ENCODE results near the gene PKD2. TPM values are rescaled to one million over a fixed set of nuclear protein-coding genes. Genes with fewer than 3 reads are reported as not detected.

PKD2 gene
- total RNA-seq, 1 experiment from 2014 or later, result 21.4 TPM

DNA sequence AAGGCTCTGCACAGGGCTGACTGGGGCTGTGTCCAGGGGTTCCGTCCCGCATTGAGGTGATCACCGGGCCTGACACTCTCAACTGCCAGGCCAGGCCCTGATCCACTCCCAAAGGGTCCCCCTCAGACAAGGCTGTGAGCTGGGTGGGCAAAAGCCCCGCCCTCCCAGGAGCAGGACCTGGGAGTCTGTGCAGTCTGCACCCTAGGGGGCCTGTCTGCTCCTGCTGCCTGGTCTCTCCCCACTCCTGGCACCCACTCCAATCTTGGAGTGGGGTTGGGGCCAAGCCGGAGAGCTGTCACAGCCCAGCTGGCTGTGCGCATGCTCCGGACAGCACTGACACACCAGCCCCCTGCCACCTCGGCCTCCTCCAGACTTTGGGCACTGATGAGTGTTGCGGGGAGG is 41.3 kb upstream of the PKD2 start:
- no peak overlapping the region for H3K27ac Mint-ChIP-seq
- no peak overlapping the region for H3K4me3 Mint-ChIP-seq
- H3K4me1 Mint-ChIP-seq, result peaks cover 5% of the 10 kb centered on the region
- peaks cover 7% of the 10 kb centered on the region for H3K27me3 Mint-ChIP-seq (ENCODE audit: low read depth)
- H3K36me3 Mint-ChIP-seq, result no peaks in the 10 kb centered on the region
- no peak for ATAC-seq
- CTCF ChIA-PET, result interaction anchor here (1.0 to 1.7 kb wide), 4 partner anchors 8 to 67 kb away, joined by 3 to 11 read pairs (median 4); no protein-coding TSS in a partner anchor
- H3K9me3 Mint-ChIP-seq, result no peaks in the 10 kb centered on the region
- POLR2A ChIA-PET, result no interaction called here
- no peak for DNase-seq (ENCODE audit: low spot score)
- TF ChIP-seq GTF2I (CRISPR knock-in tag; conservative IDR thresholded peaks at IDR 0.05) (no peak), CREB1 (CRISPR knock-in tag; IDR thresholded peaks at IDR 0.05) (no peak), JAZF1 (CRISPR knock-in tag; IDR thresholded peaks at IDR 0.05) (no peak), FOXP1 (CRISPR knock-in tag; IDR thresholded peaks at IDR 0.05; ENCODE audit: borderline replicate concordance) (peak; percentile 36; the same call in 1 of the 2 replicates), HMGA2 (CRISPR knock-in tag; IDR thresholded peaks at IDR 0.05) (no peak)
- TF ChIP-seq, protein P1, sequence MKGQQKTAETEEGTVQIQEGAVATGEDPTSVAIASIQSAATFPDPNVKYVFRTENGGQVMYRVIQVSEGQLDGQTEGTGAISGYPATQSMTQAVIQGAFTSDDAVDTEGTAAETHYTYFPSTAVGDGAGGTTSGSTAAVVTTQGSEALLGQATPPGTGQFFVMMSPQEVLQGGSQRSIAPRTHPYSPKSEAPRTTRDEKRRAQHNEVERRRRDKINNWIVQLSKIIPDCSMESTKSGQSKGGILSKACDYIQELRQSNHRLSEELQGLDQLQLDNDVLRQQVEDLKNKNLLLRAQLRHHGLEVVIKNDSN (CRISPR knock-in tag; IDR thresholded peaks at IDR 0.05), result no peak

DNA sequence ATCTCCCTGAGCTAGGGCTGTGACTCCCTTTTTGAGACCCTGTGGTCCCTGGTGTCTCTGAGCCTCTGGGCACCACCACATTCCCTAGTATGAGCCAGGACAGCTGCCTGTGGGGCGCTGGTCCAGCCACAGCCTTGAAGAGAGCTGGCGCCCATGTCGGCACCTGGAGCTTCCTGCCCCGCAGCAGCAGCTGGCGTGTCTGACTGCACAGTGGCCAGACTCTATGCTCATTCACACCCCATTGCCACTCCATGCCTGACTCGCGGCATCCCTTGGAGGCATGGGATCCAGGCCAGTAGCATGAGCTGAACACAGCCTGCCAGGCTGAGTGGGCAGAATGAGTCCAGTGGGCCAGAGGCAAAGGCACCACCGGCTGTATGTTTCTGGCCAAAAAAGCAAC is 40.2 kb upstream of the PKD2 start:
- ATAC-seq, result no peak
- CTCF ChIA-PET, result interaction anchor here (0.8 to 1.8 kb wide), 4 partner anchors 12 to 245 kb away, joined by 3 to 9 read pairs (median 4); no protein-coding TSS in a partner anchor
- Mint-ChIP-seq H3K27me3 (ENCODE audit: low read depth) (peaks cover 7% of the 10 kb centered on the region), H3K36me3 (no peaks in the 10 kb centered on the region), H3K4me1 (peaks cover 13% of the 10 kb centered on the region), H3K4me3 (no peak overlapping the region), H3K9me3 (no peaks in the 10 kb centered on the region), H3K27ac (no peak overlapping the region)
- POLR2A ChIA-PET, result no interaction called here
- TF ChIP-seq GABPB1 (CRISPR knock-in tag; IDR thresholded peaks at IDR 0.05), result no peak
- no peak for TF ChIP-seq SOX15 (CRISPR knock-in tag; IDR thresholded peaks at IDR 0.05)
- TF ChIP-seq NFATC4 (CRISPR knock-in tag; IDR thresholded peaks at IDR 0.05), result no peak
- no peak for TF ChIP-seq NFYB (CRISPR knock-in tag; conservative IDR thresholded peaks at IDR 0.05; ENCODE audit: low read depth)
- TF ChIP-seq RORB (CRISPR knock-in tag; IDR thresholded peaks at IDR 0.05), result no peak
- TF ChIP-seq TEAD4 (CRISPR knock-in tag; IDR thresholded peaks at IDR 0.05), result no peak
- TF ChIP-seq, protein P2, sequence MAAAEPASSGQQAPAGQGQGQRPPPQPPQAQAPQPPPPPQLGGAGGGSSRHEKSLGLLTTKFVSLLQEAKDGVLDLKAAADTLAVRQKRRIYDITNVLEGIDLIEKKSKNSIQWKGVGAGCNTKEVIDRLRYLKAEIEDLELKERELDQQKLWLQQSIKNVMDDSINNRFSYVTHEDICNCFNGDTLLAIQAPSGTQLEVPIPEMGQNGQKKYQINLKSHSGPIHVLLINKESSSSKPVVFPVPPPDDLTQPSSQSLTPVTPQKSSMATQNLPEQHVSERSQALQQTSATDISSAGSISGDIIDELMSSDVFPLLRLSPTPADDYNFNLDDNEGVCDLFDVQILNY (CRISPR knock-in tag; IDR thresholded peaks at IDR 0.05), result no peak
- DNase-seq (ENCODE audit: low spot score), result no peak

DNA sequence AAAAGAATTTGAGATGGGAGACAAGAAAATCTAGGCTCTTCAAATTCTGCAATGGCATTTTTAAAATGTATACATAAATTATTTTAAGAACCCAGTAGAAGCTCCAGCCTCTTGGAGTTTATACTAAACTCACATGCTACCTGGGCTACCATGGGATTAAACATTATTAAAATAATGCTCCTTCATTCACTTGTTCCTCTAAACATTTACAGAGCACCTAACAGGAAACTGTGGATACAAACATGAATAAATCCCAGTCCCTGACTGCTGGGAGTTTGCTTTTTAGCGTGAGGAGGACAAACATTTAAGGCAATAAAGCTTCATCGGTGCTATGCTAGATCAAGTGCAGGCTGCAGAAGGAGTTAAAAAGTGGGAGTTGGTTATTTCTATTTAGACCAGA is 37.3 kb upstream of the PKD2 start:
- Mint-ChIP-seq H3K4me1 (peaks cover 35% of the 10 kb centered on the region), H3K36me3 (no peaks in the 10 kb centered on the region), H3K27me3 (ENCODE audit: low read depth) (peaks cover 7% of the 10 kb centered on the region), H3K27ac (no peak overlapping the region), H3K9me3 (no peaks in the 10 kb centered on the region), H3K4me3 (no peak overlapping the region)
- ChIA-PET POLR2A (no interaction called here), CTCF (interaction anchor here (1.5 kb wide), 1 partner anchor 15 kb away, joined by 3 read pairs; no protein-coding TSS in a partner anchor)
- DNase-seq (ENCODE audit: low spot score) (no peak), ATAC-seq (no peak)
- TF ChIP-seq PRRX2 (CRISPR knock-in tag; IDR thresholded peaks at IDR 0.05) (no peak), ZNF671 (CRISPR knock-in tag; IDR thresholded peaks at IDR 0.05) (no peak), ZNF396 (CRISPR knock-in tag; IDR thresholded peaks at IDR 0.05; ENCODE audit: borderline replicate concordance) (no peak), ZNF121 (CRISPR knock-in tag; IDR thresholded peaks at IDR 0.05) (no peak), SMAD3 (CRISPR knock-in tag; IDR thresholded peaks at IDR 0.05; ENCODE audit: borderline replicate concordance) (no peak), HMGA2 (CRISPR knock-in tag; IDR thresholded peaks at IDR 0.05) (no peak), RELA (CRISPR knock-in tag; IDR thresholded peaks at IDR 0.05; ENCODE audit: borderline replicate concordance) (no peak)
- TF ChIP-seq, protein P3, sequence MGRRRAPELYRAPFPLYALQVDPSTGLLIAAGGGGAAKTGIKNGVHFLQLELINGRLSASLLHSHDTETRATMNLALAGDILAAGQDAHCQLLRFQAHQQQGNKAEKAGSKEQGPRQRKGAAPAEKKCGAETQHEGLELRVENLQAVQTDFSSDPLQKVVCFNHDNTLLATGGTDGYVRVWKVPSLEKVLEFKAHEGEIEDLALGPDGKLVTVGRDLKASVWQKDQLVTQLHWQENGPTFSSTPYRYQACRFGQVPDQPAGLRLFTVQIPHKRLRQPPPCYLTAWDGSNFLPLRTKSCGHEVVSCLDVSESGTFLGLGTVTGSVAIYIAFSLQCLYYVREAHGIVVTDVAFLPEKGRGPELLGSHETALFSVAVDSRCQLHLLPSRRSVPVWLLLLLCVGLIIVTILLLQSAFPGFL (CRISPR knock-in tag; IDR thresholded peaks at IDR 0.05; ENCODE audit: borderline replicate concordance), result no peak
- TF ChIP-seq, protein P4, sequence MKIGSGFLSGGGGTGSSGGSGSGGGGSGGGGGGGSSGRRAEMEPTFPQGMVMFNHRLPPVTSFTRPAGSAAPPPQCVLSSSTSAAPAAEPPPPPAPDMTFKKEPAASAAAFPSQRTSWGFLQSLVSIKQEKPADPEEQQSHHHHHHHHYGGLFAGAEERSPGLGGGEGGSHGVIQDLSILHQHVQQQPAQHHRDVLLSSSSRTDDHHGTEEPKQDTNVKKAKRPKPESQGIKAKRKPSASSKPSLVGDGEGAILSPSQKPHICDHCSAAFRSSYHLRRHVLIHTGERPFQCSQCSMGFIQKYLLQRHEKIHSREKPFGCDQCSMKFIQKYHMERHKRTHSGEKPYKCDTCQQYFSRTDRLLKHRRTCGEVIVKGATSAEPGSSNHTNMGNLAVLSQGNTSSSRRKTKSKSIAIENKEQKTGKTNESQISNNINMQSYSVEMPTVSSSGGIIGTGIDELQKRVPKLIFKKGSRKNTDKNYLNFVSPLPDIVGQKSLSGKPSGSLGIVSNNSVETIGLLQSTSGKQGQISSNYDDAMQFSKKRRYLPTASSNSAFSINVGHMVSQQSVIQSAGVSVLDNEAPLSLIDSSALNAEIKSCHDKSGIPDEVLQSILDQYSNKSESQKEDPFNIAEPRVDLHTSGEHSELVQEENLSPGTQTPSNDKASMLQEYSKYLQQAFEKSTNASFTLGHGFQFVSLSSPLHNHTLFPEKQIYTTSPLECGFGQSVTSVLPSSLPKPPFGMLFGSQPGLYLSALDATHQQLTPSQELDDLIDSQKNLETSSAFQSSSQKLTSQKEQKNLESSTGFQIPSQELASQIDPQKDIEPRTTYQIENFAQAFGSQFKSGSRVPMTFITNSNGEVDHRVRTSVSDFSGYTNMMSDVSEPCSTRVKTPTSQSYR (CRISPR knock-in tag; IDR thresholded peaks at IDR 0.05), result no peak
- TF ChIP-seq, protein P5, sequence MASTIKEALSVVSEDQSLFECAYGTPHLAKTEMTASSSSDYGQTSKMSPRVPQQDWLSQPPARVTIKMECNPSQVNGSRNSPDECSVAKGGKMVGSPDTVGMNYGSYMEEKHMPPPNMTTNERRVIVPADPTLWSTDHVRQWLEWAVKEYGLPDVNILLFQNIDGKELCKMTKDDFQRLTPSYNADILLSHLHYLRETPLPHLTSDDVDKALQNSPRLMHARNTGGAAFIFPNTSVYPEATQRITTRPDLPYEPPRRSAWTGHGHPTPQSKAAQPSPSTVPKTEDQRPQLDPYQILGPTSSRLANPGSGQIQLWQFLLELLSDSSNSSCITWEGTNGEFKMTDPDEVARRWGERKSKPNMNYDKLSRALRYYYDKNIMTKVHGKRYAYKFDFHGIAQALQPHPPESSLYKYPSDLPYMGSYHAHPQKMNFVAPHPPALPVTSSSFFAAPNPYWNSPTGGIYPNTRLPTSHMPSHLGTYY (CRISPR knock-in tag; IDR thresholded peaks at IDR 0.05), result no peak
- TF ChIP-seq, protein P6, sequence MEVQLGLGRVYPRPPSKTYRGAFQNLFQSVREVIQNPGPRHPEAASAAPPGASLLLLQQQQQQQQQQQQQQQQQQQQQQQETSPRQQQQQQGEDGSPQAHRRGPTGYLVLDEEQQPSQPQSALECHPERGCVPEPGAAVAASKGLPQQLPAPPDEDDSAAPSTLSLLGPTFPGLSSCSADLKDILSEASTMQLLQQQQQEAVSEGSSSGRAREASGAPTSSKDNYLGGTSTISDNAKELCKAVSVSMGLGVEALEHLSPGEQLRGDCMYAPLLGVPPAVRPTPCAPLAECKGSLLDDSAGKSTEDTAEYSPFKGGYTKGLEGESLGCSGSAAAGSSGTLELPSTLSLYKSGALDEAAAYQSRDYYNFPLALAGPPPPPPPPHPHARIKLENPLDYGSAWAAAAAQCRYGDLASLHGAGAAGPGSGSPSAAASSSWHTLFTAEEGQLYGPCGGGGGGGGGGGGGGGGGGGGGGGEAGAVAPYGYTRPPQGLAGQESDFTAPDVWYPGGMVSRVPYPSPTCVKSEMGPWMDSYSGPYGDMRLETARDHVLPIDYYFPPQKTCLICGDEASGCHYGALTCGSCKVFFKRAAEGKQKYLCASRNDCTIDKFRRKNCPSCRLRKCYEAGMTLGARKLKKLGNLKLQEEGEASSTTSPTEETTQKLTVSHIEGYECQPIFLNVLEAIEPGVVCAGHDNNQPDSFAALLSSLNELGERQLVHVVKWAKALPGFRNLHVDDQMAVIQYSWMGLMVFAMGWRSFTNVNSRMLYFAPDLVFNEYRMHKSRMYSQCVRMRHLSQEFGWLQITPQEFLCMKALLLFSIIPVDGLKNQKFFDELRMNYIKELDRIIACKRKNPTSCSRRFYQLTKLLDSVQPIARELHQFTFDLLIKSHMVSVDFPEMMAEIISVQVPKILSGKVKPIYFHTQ (CRISPR knock-in tag; IDR thresholded peaks at IDR 0.05), result no peak
- TF ChIP-seq, protein P7, sequence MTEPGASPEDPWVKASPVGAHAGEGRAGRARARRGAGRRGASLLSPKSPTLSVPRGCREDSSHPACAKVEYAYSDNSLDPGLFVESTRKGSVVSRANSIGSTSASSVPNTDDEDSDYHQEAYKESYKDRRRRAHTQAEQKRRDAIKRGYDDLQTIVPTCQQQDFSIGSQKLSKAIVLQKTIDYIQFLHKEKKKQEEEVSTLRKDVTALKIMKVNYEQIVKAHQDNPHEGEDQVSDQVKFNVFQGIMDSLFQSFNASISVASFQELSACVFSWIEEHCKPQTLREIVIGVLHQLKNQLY (CRISPR knock-in tag; IDR thresholded peaks at IDR 0.05), result no peak
